Activated naive CD8-positive, alpha-beta T cell treated with anti-CD3 and anti-CD28 coated beads, Interleukin-2, amount 50 U/mL, for 24 hours (primary cell): ENCODE results near the gene AMN.

Experiments
- ATAC-seq: fragments of 150-1000 bp; cut with Tn5 transposase; one replicate; pipeline ENCODE4 v1.10.0; 2021
- DNase-seq: peaks from one replicate; pipeline ENCODE4 v3.0.0; 2021
- H3K27ac Mint-ChIP-seq: one replicate; pipeline ENCODE4 v1.8.0; 2021; ENCODE audit warnings: mild to moderate bottlenecking, mixed read lengths
- H3K27me3 Mint-ChIP-seq: one replicate; pipeline ENCODE4 v1.8.0; 2021; ENCODE audit warnings: mixed read lengths
- H3K36me3 Mint-ChIP-seq: one replicate; pipeline ENCODE4 v1.8.0; 2021; ENCODE audit warnings: low read depth, mixed read lengths
- H3K4me1 Mint-ChIP-seq: one replicate; pipeline ENCODE4 v1.8.0; 2021; ENCODE audit warnings: mixed read lengths
- H3K4me3 Mint-ChIP-seq: one replicate; pipeline ENCODE4 v1.8.0; 2021; ENCODE audit warnings: mild to moderate bottlenecking, moderate library complexity, mixed read lengths
- H3K9me3 Mint-ChIP-seq: one replicate; pipeline ENCODE4 v1.8.0; 2021; ENCODE audit warnings: mixed read lengths

Gene AMN

GRCh38 chr14:102914474-102915291, 7.8 kb upstream of the AMN start:
- DNase-seq = no peak
- H3K4me3 Mint-ChIP-seq = no peak overlapping the region
- peaks cover 3% of the 10 kb centered on the region for H3K4me1 Mint-ChIP-seq
- ATAC-seq = no peak
- no peak overlapping the region for H3K27ac Mint-ChIP-seq
- H3K36me3 Mint-ChIP-seq = peaks cover 7% of the 10 kb centered on the region
- H3K9me3 Mint-ChIP-seq = no peaks in the 10 kb centered on the region
- H3K27me3 Mint-ChIP-seq = no peaks in the 10 kb centered on the region

- ATAC-seq (no peak), DNase-seq (no peak)
- H3K4me1 Mint-ChIP-seq = peaks cover 3% of the 10 kb centered on the region
- H3K36me3 Mint-ChIP-seq = peaks cover 7% of the 10 kb centered on the region
- no peak overlapping the region for H3K4me3 Mint-ChIP-seq
- no peaks in the 10 kb centered on the region for H3K9me3 Mint-ChIP-seq
- no peaks in the 10 kb centered on the region for H3K27me3 Mint-ChIP-seq
- no peak overlapping the region for H3K27ac Mint-ChIP-seq
Observed at GRCh38 chr14:102915292-102916110, 7.0 kb upstream of the AMN start.

GRCh38 chr14:102916347-102917055, 6.0 kb upstream of the AMN start:
- DNase-seq (no peak), ATAC-seq (no peak)
- Mint-ChIP-seq H3K4me1 (peaks cover 3% of the 10 kb centered on the region), H3K9me3 (no peaks in the 10 kb centered on the region), H3K27ac (peak overlapping the region; percentile 2), H3K27me3 (no peaks in the 10 kb centered on the region), H3K36me3 (no peaks in the 10 kb centered on the region), H3K4me3 (no peak overlapping the region)

- no peaks in the 10 kb centered on the region for H3K36me3 Mint-ChIP-seq
- H3K9me3 Mint-ChIP-seq = no peaks in the 10 kb centered on the region
- DNase-seq (no peak), ATAC-seq (no peak)
- no peaks in the 10 kb centered on the region for H3K27me3 Mint-ChIP-seq
- peaks cover 3% of the 10 kb centered on the region for H3K4me1 Mint-ChIP-seq
- H3K4me3 Mint-ChIP-seq = no peak overlapping the region
- no peak overlapping the region for H3K27ac Mint-ChIP-seq
Observed at GRCh38 chr14:102917056-102917385, 5.4 kb upstream of the AMN start.

- Mint-ChIP-seq H3K27ac (no peak overlapping the region), H3K4me3 (no peak overlapping the region), H3K36me3 (no peaks in the 10 kb centered on the region), H3K4me1 (peaks cover 3% of the 10 kb centered on the region), H3K27me3 (no peaks in the 10 kb centered on the region), H3K9me3 (no peaks in the 10 kb centered on the region)
- ATAC-seq (peak; percentile 24), DNase-seq (peak; percentile 72)
Observed at GRCh38 chr14:102917469-102918211, 4.8 kb upstream of the AMN start.

- H3K4me1 Mint-ChIP-seq = peaks cover 3% of the 10 kb centered on the region
- no peaks in the 10 kb centered on the region for H3K9me3 Mint-ChIP-seq
- ATAC-seq (no peak), DNase-seq (no peak)
- no peak overlapping the region for H3K4me3 Mint-ChIP-seq
- H3K36me3 Mint-ChIP-seq = no peaks in the 10 kb centered on the region
- H3K27ac Mint-ChIP-seq = no peak overlapping the region
- peaks cover 4% of the 10 kb centered on the region for H3K27me3 Mint-ChIP-seq
Observed at GRCh38 chr14:102918438-102918837, 4.0 kb upstream of the AMN start.

GRCh38 chr14:102920273-102920997, 2.0 kb upstream of the AMN start:
- H3K4me3 Mint-ChIP-seq = no peak overlapping the region
- DNase-seq (no peak), ATAC-seq (no peak)
- no peaks in the 10 kb centered on the region for H3K36me3 Mint-ChIP-seq
- H3K27ac Mint-ChIP-seq = no peak overlapping the region
- H3K4me1 Mint-ChIP-seq = peaks cover 7% of the 10 kb centered on the region
- H3K9me3 Mint-ChIP-seq = no peaks in the 10 kb centered on the region
- H3K27me3 Mint-ChIP-seq = peaks cover 11% of the 10 kb centered on the region

GRCh38 chr14:102920998-102921304, 1.5 kb upstream of the AMN start:
- Mint-ChIP-seq H3K4me3 (no peak overlapping the region), H3K36me3 (no peaks in the 10 kb centered on the region), H3K4me1 (peaks cover 9% of the 10 kb centered on the region), H3K27ac (no peak overlapping the region), H3K9me3 (no peaks in the 10 kb centered on the region), H3K27me3 (peaks cover 16% of the 10 kb centered on the region)
- DNase-seq (no peak), ATAC-seq (no peak)

GRCh38 chr14:102923201-102923924, 900 bp downstream of the AMN start:
- no peak for ATAC-seq
- Mint-ChIP-seq H3K27me3 (peaks cover 28% of the 10 kb centered on the region), H3K36me3 (no peaks in the 10 kb centered on the region), H3K4me3 (peak overlapping the region; percentile 34), H3K4me1 (peaks cover 6% of the 10 kb centered on the region), H3K27ac (no peak overlapping the region), H3K9me3 (no peaks in the 10 kb centered on the region)
- no peak for DNase-seq

GRCh38 chr14:102923925-102924486, 1.5 kb downstream of the AMN start:
- Mint-ChIP-seq H3K36me3 (no peaks in the 10 kb centered on the region), H3K27me3 (peaks cover 32% of the 10 kb centered on the region), H3K4me3 (no peak overlapping the region), H3K9me3 (no peaks in the 10 kb centered on the region), H3K27ac (no peak overlapping the region), H3K4me1 (peaks cover 7% of the 10 kb centered on the region)
- no peak for ATAC-seq
- DNase-seq = no peak

GRCh38 chr14:102924632-102925588, 2.4 kb downstream of the AMN start:
- Mint-ChIP-seq H3K4me3 (no peak overlapping the region), H3K27me3 (peaks cover 32% of the 10 kb centered on the region), H3K27ac (no peak overlapping the region), H3K36me3 (no peaks in the 10 kb centered on the region), H3K4me1 (peaks cover 7% of the 10 kb centered on the region), H3K9me3 (no peaks in the 10 kb centered on the region)
- ATAC-seq = no peak
- DNase-seq = no peak

- Mint-ChIP-seq H3K9me3 (no peaks in the 10 kb centered on the region), H3K36me3 (no peaks in the 10 kb centered on the region), H3K27me3 (peaks cover 32% of the 10 kb centered on the region), H3K27ac (no peak overlapping the region), H3K4me1 (peaks cover 7% of the 10 kb centered on the region), H3K4me3 (no peak overlapping the region)
- DNase-seq = no peak
- ATAC-seq = no peak
Observed at GRCh38 chr14:102925646-102926045, 3.2 kb downstream of the AMN start.
